Glomerular endothelial cell (primary cell): Measurements from ENCODE around the gene LDLRAD1. TPM values are rescaled to one million over a fixed set of nuclear protein-coding genes. Genes with fewer than 3 reads are reported as not detected.
"Not testable (repeated sequence)": the region's sequence is repeated elsewhere in the genome, so short reads cannot be mapped to it uniquely, and the experiment has no call there.

Experiments
- DNase-seq: peaks from one replicate; pipeline ENCODE4 v3.0.0-alpha.2; 2011; ENCODE audit warnings: low read depth, low spot score; ENCODE audit errors: extremely low read depth
- total RNA-seq: library from RNA; depleted of rRNA; stranded (reverse); fragments of >200 nt; gene quantifications from 2 replicates; pipeline ENCODE4 v1.2.3, GENCODE V29; 2015

LDLRAD1 gene
- total RNA-seq, 1 donor from 2014 or later: not detected

GRCh38 chr1:54018635-54019034, 649 bp upstream of the LDLRAD1 start:
- DNase-seq: no peak

GRCh38 chr1:54016343-54017282, 1.4 kb downstream of the LDLRAD1 start:
- DNase-seq: no peak

GRCh38 chr1:54014009-54014629, 3.9 kb downstream of the LDLRAD1 start:
- no peak for DNase-seq

GRCh38 chr1:54013393-54014008, 4.5 kb downstream of the LDLRAD1 start:
- no peak for DNase-seq

GRCh38 chr1:54012863-54013262, 5.1 kb downstream of the LDLRAD1 start:
- DNase-seq: no peak

GRCh38 chr1:54012008-54012325, 6.0 kb downstream of the LDLRAD1 start:
- DNase-seq: no peak

- no peak for DNase-seq
Measured at GRCh38 chr1:54011316-54012007, 6.5 kb downstream of the LDLRAD1 start.

- no peak for DNase-seq
Measured at GRCh38 chr1:54010415-54011117, 7.4 kb downstream of the LDLRAD1 start.

- no peak for DNase-seq
Measured at GRCh38 chr1:54009406-54009805, 8.6 kb downstream of the LDLRAD1 start.

GRCh38 chr1:54008876-54009275, 9.1 kb downstream of the LDLRAD1 start:
- no peak for DNase-seq

GRCh38 chr1:54007613-54008012, 10.4 kb downstream of the LDLRAD1 start:
- DNase-seq: no peak

GRCh38 chr1:54006508-54006907, 11.5 kb downstream of the LDLRAD1 start:
- DNase-seq: no peak

GRCh38 chr1:54004481-54005049, 13.4 kb downstream of the LDLRAD1 start:
- no peak for DNase-seq

- not testable (repeated sequence) for DNase-seq
Measured at GRCh38 chr1:54003750-54004480, 14.1 kb downstream of the LDLRAD1 start.

GRCh38 chr1:54003249-54003646, 14.7 kb downstream of the LDLRAD1 start:
- DNase-seq: no peak

- DNase-seq: no peak
Measured at GRCh38 chr1:54002544-54003248, 15.3 kb downstream of the LDLRAD1 start.

- DNase-seq: no peak
Measured at GRCh38 chr1:54001591-54001990, 16.4 kb downstream of the LDLRAD1 start.

GRCh38 chr1:53999920-54000319, 18.1 kb downstream of the LDLRAD1 start:
- DNase-seq: no peak

GRCh38 chr1:53998223-53998622, 19.8 kb downstream of the LDLRAD1 start:
- DNase-seq: no peak
